Astrocyte of the spinal cord (primary cell): ENCODE data around the gene SPOP.

Source experiments
- DNase-seq: peaks from one replicate; pipeline ENCODE4 v3.0.0; 2011; ENCODE audit warnings: low read depth, low spot score
- H3K4me3 ChIP-seq: 2 replicates; pipeline ENCODE4 v1.5.1; 2011; ENCODE audit warnings: low read depth, mild to moderate bottlenecking, low read length, moderate library complexity
- CTCF ChIP-seq: IDR thresholded peaks from 2 replicates; pipeline ENCODE4 v1.5.1; 2012; ENCODE audit warnings: low read depth, mild to moderate bottlenecking, low read length, inconsistent platforms
- in situ Hi-C: cut with HindIII; loops from 2 replicates; pipeline ENCODE4 v1.10.0; 2017; ENCODE audit warnings: low sequenced_read_pairs

Gene SPOP

DNA sequence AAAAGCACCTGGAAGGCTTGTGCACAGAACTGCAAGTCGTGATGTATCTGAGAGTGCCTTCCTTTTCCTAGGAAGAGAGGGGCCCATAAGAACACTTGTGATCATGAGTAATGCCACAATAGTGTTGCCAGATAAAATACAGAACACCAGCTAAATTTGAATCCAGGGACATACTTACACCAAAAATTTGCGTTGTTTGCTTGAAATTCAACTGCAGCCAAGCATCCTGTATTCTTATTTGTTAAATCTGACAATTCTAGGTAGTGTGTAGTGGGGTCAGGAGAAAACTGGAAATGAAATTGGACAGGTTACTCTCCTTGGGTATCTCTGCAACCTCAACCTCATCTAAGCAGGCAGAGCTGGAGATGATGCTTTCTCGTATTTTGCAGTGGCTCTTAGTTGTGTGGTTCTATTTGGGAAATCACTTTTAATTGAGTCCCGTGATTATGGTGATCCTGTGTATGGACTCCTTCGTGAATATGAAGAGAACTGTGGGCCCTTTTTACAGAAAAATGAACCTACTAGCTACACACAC lies 17.9 kb upstream of the SPOP start:
- no peak overlapping the region for H3K4me3 ChIP-seq
- in situ Hi-C loops: no loop called here
- DNase-seq: no peak
- no peak for TF ChIP-seq CTCF

- peak; percentile 27 for DNase-seq
- no peak overlapping the region for H3K4me3 ChIP-seq
- TF ChIP-seq CTCF: peak; percentile 88
- in situ Hi-C loops: no loop called here
These were observed 17.2 kb upstream of the SPOP start for GRCh38 chr17:49694847-49695697.

- H3K4me3 ChIP-seq: no peak overlapping the region
- no peak for DNase-seq
- in situ Hi-C loops: no loop called here
- TF ChIP-seq CTCF: no peak
These were observed 14.9 kb upstream of the SPOP start for GRCh38 chr17:49692751-49693150.

DNA sequence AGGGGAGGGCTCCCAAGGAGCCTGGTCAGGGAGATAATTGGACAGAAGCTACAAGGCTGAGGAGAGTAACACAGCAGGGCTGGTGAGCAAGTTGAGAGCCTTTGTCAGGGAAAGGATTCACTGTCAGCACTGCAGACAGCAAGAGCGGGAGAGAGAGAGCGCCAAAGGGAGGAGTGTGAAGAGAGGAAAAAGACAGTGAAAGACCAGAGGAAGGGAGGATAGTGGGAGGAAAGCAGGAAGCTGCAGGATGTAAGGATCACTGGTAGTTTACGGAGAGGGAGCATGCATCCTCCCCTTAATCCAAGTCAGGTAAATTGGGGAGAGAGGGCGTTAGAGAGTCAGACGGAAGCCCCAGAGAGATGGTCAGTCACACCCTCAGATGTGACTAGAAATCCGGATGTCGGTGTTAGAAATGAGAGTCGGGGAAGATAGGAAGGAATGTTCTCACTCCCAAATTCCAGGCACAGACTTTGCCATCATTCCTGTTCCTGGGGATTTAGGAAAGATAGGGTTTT lies 13.8 kb upstream of the SPOP start:
- in situ Hi-C loops: no loop called here
- TF ChIP-seq CTCF: no peak
- no peak for DNase-seq
- no peak overlapping the region for H3K4me3 ChIP-seq

DNA sequence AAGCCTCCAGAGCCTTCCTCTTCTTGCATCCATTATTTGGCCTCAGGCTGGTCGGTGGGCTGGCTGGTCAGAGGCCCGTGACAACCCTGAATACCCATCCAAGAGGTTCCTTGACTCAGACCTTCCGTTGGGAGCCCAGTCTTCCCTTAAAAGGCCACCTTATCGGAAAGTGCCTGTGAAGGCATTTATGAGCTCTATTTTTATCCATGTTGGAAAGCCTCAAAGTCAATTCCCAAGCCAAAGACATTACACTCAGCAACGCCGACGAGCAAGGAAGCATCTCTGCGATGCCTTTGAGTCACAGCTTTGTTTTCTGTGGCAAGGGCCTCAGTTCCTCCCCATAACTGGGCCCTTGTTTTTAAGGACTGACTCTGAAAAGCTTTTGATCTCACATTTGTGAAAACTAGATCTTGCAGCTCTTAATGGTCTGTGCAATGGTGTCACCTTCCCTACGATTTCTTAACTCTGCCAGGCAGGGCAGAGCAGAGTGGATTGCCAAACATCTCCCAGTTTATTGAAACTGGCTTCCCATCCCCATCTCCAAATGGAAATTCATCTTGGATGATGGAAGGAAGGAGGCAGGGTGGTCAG lies 13.3 kb upstream of the SPOP start:
- in situ Hi-C loops: no loop called here
- no peak for TF ChIP-seq CTCF
- peak; percentile 7 for DNase-seq
- H3K4me3 ChIP-seq: no peak overlapping the region

DNA sequence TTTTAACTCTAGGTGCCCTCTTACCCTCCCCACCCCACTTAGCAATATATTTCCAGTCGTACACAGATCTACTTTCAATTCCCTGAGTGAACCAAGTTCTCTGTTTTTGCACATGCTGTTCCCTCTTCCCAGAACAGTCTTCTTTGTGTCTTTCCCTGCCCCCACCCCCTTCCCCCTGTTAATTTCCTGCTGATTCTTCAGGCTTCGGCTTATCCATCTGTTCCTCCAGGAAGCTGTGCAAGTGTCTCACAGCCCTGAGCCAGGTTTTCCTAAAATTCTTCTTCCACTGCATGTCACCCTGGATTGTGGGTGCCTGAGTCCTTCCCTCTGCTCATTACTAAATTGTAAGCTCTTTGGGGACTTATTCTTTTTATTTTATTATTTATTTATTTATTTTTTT lies 12.4 kb upstream of the SPOP start:
- no peak overlapping the region for H3K4me3 ChIP-seq
- no peak for DNase-seq
- TF ChIP-seq CTCF: no peak
- in situ Hi-C loops: no loop called here
